HG03280 (cell line): Measurements from ENCODE around the gene SYT15.
"Not testable (repeated sequence)": the region's sequence is repeated elsewhere in the genome, so short reads cannot be mapped to it uniquely, and the experiment has no call there.

Source experiments
- ATAC-seq: cut with Tn5 transposase; IDR thresholded peaks from one replicate; pipeline ENCODE4 v1.9.1; 2021; ENCODE audit warnings: mild to moderate bottlenecking, moderate library complexity; ENCODE audit not compliant: unreplicated experiment

SYT15 gene

GRCh38 chr10:46556515-46557318 is 22.2 kb upstream of the SYT15 start, which contains the start of gene GPRIN2:
Gene GPRIN2, minus strand, starts transcription at chr10:46556658. Its CDS starts 5,922 bp downstream, at chr10:46550736.
- ATAC-seq, result no peak

DNA sequence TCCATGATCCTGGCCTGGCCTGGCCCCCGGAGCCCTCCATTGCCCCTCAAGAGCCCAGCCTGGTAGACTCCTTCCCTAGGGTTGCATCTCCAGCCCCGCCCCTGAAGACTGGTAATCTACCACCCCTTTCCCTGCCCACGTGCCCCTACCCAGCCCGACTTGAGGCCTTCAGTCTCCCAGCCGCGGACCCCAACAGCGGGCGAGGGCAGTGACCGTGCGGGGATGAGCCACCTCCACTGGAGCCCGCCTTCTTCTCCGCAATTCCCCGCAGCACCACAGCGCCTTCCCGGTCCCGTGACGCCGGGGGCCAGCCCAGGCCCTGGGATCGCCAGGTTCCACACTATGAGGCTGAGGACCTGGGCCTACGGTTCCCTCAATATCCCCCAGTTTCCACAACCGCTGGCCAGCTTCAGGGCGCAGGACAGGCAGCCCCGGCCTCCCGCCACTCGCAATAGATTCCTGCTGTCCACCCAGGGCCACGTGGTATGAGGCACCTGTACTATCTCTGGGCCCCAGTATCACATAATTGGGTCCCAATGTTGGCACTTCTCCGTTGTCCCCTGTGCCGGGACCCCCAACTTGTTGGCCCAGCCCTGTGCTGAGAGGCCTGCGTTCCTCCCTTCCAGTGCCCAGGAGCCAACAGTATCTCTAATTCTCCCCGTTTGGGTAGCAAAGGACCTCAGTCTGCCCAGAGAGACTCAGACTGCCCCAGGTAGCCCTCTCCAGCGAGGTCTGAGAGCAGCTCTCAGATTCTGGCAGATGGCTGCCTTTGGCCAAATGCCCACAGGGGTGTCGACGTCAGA is 21.4 kb upstream of the SYT15 start:
- no peak for ATAC-seq

DNA sequence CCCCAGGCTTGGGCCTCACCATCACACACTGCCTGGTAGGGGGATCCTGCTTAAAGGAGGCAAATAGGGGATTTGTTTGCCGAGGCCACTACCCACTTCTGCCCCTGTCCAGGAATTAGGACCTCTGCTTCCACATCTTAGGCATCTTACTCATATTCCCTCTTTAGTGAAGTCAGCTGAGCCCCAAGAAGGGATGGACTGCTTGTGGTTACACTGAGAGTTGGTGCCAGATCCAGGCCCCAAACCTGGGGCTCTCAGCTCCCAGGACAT is 20.9 kb upstream of the SYT15 start:
- ATAC-seq, result no peak

GRCh38 chr10:46558392-46559185 is 20.3 kb upstream of the SYT15 start:
- ATAC-seq, result no peak

GRCh38 chr10:46559231-46559671 is 19.7 kb upstream of the SYT15 start:
- ATAC-seq, result no peak

DNA sequence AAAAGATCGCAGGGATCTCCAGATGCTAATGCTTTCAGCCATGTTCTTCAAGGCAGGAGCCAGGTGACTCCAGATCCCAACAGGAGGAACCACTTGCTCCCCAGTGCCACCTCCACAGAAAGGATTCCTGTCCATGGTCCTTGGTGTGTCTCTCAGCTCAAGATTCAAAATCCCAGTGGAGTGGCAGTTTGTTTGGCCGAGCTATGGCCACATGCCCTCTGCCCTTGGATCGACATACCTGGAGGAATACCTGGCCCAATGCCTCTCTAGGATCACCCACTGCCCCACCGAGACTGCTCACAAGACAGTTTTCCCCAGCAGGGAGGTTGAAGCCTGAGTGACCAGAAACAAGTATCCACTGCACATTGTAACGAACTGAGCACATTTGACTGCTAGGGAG is 18.5 kb upstream of the SYT15 start:
- ATAC-seq, result no peak

- no peak for ATAC-seq
Observed at GRCh38 chr10:46560952-46561351, 18.0 kb upstream of the SYT15 start.

DNA sequence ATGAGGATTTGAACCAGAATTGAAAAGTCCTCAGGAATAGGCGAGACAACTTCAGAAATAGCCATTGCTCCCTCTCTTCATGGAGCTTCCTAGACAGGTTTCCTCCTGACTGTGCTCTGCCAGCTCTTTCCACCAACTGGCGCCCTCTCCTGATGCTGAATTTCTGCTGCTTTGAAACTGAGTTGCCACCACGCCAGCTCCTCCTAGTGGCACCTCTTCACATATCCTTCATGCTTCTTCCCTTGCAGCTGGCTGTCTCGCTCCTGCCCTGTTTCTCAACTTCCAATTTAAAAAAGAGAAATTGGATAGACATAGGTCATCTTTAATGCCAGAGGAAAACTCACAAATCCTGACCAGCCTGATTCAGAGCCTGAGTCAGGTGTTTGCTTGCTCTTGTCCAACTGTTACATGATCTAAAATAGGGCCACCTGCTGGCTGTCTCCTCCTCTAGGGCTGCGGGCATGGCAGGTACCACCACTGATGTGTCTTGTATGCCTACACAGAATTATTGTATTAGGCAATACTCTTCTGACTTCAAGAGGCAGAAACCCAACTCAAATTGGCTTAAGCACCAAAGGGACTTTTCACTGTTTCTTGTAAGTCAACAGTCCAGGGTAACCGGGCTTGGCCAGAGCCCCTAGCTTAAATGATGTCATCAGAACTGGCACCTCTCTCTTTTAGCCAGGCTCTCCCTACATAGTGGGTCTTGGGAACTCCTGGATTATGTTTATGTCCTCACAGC is 13.2 kb upstream of the SYT15 start:
- peak; percentile 58 for ATAC-seq

- not testable (repeated sequence) for ATAC-seq
Observed at GRCh38 chr10:46567151-46567550, 11.8 kb upstream of the SYT15 start.

DNA sequence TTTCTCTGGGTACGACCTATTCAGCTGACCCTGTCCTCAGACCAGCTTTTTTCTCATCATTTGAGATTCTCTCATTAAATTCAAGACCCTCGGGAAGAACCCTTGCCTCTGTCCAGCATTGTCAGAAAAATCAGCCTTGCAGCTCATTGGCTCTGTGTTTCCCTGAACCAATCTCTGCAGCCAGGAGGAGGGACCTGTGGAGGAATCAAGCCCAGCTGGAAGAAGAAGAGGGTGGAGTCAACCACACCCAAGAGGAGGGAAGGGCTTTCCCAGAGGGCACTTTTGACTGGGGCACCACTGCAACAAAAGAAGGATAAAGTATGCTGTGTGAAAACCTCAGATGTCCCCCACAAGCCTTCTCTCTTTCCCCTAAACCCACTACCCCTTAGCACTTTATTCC is 8.3 kb upstream of the SYT15 start:
- ATAC-seq, result not testable (repeated sequence)

- ATAC-seq, result not testable (repeated sequence)
Observed at GRCh38 chr10:46572765-46573164, 6.2 kb upstream of the SYT15 start.

- not testable (repeated sequence) for ATAC-seq
Observed at GRCh38 chr10:46573314-46573713, 5.6 kb upstream of the SYT15 start.

DNA sequence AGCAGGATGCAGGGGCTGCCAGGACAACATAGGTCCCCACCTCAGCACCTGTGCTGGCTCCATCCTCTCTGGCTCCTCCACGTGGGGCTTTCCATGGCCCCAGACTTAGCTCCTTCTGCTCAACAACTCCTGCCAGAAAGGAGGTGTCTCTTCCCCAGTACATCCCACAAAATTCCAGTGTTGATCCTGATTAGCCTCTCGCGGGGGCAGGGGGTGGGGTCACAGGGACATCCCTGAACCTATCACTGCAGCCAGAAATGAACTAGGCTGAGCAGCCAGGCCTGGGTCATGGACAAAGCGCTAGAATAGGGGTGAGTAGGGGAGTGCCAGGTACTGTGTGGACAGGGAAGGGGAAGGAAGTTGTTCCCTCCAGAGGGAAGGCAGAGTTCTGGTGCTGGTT is 5.0 kb upstream of the SYT15 start:
- not testable (repeated sequence) for ATAC-seq

DNA sequence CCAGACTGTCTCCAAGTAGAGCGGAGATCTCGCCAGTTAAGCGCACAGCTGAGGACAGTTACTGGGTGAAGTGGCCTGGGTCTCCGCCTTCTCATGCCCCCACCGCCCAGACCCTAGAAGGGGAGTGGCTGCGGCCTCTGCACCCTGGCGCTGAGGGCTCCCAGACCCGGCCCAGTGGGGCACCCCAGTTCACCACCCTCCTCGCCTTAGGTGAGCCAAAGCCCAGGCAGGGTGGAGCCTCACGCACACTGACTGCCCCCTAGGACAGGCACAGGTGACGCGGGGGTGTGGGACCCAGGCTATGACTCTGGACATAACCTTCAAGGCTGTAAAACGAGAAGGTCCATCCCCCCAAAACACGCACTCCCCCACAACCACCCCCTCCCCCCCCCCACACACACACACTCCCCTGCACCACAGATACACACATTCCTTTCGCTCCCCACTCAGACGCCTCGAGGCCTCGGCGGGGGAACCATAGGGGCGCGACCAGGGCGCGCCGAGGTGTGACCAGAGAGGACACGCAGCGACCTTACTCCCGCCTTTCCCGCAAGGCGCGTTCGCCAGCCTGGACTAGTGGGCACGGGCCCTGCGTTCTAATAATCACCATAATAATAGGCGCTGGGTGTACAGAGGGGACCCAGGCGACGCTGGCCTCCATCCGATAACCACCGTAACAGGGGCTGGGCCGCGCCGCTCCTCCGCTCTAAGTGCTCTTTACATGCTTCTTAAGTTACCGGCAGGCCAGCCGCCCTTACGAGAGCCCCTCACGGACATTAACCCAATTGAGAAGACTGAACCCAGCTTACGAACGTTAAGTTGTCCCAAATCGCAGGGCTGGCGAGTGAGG is 1.1 kb upstream of the SYT15 start:
- not testable (repeated sequence) for ATAC-seq

DNA sequence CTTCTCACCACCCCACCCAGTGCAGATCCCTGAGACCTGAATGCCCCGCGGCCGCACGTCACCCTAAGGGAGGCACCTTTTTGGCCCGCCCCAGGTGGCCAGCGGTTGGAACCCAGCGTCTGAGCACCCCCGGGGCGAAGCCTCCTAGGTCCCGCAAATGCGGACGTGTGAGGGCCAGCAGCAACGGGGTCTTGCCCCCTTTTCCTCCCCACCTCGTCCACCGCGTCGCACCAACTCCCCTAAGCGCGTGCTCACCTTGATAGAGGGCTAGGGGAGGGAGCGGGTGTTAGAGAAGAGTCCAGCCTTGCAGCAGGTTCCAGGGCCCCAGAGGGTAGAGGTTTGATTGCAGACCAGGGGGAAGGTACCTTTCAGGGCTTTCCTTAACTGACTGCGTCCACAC is 450 bp downstream of the SYT15 start:
- ATAC-seq, result not testable (repeated sequence)

GRCh38 chr10:46581997-46582396 is 3.1 kb downstream of the SYT15 start:
- ATAC-seq, result not testable (repeated sequence)

DNA sequence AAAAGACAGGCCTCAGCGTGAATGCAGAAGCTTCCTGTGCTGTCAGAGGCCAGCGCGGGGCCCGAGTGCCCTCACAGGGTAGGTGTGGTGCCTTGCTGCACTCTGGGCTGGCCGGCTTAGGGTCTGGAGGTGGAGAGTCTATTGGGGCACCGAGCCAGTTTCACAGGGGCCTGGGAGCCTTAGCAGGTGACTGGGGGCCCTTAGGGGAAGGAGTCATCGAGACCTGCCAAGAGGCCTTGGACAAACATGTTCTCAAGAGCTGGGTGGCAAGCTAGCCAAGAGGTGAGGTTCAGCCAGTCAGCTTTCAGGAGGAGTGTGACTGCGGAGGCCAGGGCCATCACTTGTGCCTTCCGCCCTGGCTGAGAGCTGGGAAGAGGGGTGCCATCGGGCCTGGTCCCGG is 3.6 kb downstream of the SYT15 start:
- not testable (repeated sequence) for ATAC-seq

- not testable (repeated sequence) for ATAC-seq
Observed at GRCh38 chr10:46584196-46584595, 5.3 kb downstream of the SYT15 start.

DNA sequence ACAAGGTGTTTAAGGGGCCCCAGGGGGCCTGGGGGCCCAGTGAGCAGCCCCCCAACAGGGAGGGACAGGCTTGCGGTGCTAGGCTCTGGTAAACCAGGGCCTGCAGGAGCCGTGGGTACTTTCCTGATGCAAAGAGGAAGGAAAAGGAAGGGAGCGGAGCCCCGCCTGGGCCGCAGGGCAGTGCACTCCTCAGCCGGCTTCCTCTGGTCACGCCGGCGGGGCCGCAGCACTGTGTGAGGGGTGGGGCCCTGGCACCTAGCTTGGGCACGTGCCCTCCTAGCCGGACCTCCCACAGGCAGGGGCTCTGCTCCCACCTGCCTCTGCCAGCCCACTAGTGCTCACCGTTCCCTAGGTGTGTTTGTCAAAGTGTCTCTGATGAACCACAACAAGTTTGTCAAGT is 6.3 kb downstream of the SYT15 start:
- ATAC-seq, result not testable (repeated sequence)

DNA sequence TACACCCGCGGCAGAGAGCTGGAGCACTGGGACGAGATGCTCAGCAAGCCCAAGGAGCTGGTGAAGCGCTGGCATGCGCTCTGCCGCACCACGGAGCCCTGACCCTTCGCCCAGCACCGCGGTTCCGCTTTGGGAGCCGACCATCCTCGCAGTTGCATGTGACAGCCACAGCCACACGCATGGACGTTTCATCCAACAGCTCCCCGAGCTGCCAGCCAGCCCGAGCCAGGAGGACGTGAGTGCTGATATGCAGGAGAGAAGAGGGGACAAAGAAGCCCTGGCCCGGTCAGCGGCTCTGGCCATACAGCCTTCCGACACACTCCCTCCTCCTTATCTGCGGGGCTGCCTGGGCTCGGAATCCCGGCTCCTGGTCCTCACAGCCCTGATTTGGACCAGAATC is 8.6 kb downstream of the SYT15 start:
- ATAC-seq, result not testable (repeated sequence)
